ELR (cell line): Measurements from ENCODE around the gene LDB2.
A peak's percentile ranks its signal among the peaks of the same experiment; 100 is the strongest.

ENCODE experiments used
- DNase-seq: peaks from one replicate; pipeline ENCODE4 v3.0.0-alpha.2; 2015; ENCODE audit warnings: low read depth

LDB2 gene

GRCh38 chr4:16884673-16885460 lies 13.6 kb downstream of the LDB2 start:
- DNase-seq = peak; percentile 25

GRCh38 chr4:16883806-16884205 lies 14.6 kb downstream of the LDB2 start:
- no peak for DNase-seq

- DNase-seq = no peak
Observed at GRCh38 chr4:16881151-16881884, 17.1 kb downstream of the LDB2 start.

- DNase-seq = peak; percentile 90
Observed at GRCh38 chr4:16875487-16875886, 23.0 kb downstream of the LDB2 start.

GRCh38 chr4:16869594-16870245 lies 28.7 kb downstream of the LDB2 start:
- no peak for DNase-seq

GRCh38 chr4:16868674-16869073 lies 29.8 kb downstream of the LDB2 start:
- DNase-seq = no peak

- DNase-seq = no peak
Observed at GRCh38 chr4:16867827-16868226, 30.6 kb downstream of the LDB2 start.

GRCh38 chr4:16866974-16867373 lies 31.5 kb downstream of the LDB2 start:
- DNase-seq = no peak

- DNase-seq = no peak
Observed at GRCh38 chr4:16865897-16866283, 32.6 kb downstream of the LDB2 start.

GRCh38 chr4:16865209-16865896 lies 33.1 kb downstream of the LDB2 start:
- DNase-seq = no peak

GRCh38 chr4:16864199-16864598 lies 34.2 kb downstream of the LDB2 start:
- DNase-seq = no peak

- no peak for DNase-seq
Observed at GRCh38 chr4:16862697-16863096, 35.7 kb downstream of the LDB2 start.

GRCh38 chr4:16860516-16860915 lies 37.9 kb downstream of the LDB2 start:
- DNase-seq = peak; percentile 91

GRCh38 chr4:16859031-16859430 lies 39.4 kb downstream of the LDB2 start:
- DNase-seq = peak; percentile 45

- peak; percentile 92 for DNase-seq
Observed at GRCh38 chr4:16858275-16858752, 40.1 kb downstream of the LDB2 start.

GRCh38 chr4:16857425-16857824 lies 41.0 kb downstream of the LDB2 start:
- DNase-seq = no peak

GRCh38 chr4:16853640-16854039 lies 44.8 kb downstream of the LDB2 start:
- no peak for DNase-seq

- DNase-seq = no peak
Observed at GRCh38 chr4:16852644-16853043, 45.8 kb downstream of the LDB2 start.

GRCh38 chr4:16852228-16852627 lies 46.2 kb downstream of the LDB2 start:
- peak; percentile 32 for DNase-seq

GRCh38 chr4:16846540-16847117 lies 51.8 kb downstream of the LDB2 start:
- DNase-seq = no peak

GRCh38 chr4:16844816-16845586 lies 53.4 kb downstream of the LDB2 start:
- DNase-seq = no peak
